Measurements from ENCODE around the gene LRBA.

The LRBA gene

GRCh38 chr4:150497612-150498011, 517.5 kb downstream of the LRBA start:
- DNase-seq (ENCODE audit: low read depth in 2 of 2) = no peak

GRCh38 chr4:150495550-150495949, 519.5 kb downstream of the LRBA start:
- no peak for DNase-seq (ENCODE audit: low read depth in 2 of 2)

DNA sequence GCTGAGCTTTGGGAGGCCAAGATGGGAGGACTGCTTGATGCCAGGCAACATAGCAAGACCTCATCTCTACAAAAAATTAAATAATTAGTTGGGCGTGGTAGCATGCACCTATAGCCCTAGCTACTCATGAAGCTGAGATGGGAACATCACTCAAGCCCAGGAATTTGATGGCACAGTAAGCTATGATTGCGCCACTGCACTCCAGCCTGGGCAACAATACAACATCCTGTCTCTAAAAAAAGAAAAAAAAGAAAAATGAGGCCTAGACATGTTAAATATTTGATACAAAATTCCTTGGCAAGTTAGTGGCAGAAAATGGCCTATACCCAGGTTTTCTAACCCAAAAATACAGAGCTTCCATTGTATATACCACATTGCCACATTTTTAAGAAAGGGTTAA, 521.2 kb downstream of the LRBA start:
- DNase-seq (ENCODE audit: low read depth in 2 of 2) = no peak

GRCh38 chr4:150491132-150492049, 523.7 kb downstream of the LRBA start:
- no peak for DNase-seq (ENCODE audit: low read depth in 2 of 2)

DNA sequence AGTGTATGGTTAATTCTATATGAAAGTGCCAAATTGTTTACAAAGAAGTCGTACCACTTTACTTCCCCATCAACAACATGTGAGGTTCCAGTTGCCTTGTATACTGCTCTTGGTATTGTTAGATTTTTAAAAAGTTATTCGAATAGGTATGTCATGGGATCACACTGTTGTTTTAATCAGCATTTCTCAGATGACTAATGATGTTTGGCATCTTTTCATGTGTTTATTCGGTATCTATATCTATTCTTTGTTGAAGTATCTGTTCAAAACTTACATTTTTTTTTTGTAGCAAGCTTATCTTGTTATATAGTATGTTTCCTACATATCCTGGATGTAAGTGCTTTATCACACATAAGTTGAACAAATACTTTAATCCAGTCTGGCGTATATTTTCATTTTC, 532.5 kb downstream of the LRBA start:
- DNase-seq (ENCODE audit: low read depth in 2 of 2) = no peak

DNA sequence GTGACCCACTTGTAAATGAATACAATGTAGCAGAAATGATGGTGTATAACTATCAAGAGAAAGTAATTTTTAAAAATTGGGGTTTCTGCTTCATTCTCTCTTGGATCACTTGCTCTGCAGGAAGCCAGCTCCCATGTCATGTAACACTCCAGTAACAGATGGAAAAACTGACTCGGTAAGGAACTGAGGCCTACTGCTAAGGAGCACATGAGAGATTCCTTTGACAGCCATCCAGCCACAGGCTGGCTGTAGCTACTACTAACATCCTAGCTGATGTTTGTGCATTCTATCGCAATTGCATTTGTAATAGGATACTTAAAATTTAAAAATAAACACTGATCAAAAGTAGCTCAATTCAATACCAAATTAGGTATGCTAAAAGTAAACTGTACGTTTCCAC, 535.4 kb downstream of the LRBA start:
- no peak for DNase-seq (ENCODE audit: low read depth in 2 of 2)

GRCh38 chr4:150477869-150478268, 537.2 kb downstream of the LRBA start:
- DNase-seq (ENCODE audit: low read depth in 2 of 2) = no peak

- no peak for DNase-seq (ENCODE audit: low read depth in 2 of 2)
These were observed 538.3 kb downstream of the LRBA start for GRCh38 chr4:150476776-150477175.

GRCh38 chr4:150475763-150476162, 539.3 kb downstream of the LRBA start:
- DNase-seq (ENCODE audit: low read depth in 2 of 2) = no peak

GRCh38 chr4:150464523-150464922, 550.6 kb downstream of the LRBA start:
- DNase-seq (ENCODE audit: low read depth in 2 of 2) = no peak

GRCh38 chr4:150462743-150463142, 552.3 kb downstream of the LRBA start:
- DNase-seq (ENCODE audit: low read depth in 2 of 2) = no peak

- no peak for DNase-seq (ENCODE audit: low read depth in 2 of 2)
These were observed 553.1 kb downstream of the LRBA start for GRCh38 chr4:150461957-150462356.

DNA sequence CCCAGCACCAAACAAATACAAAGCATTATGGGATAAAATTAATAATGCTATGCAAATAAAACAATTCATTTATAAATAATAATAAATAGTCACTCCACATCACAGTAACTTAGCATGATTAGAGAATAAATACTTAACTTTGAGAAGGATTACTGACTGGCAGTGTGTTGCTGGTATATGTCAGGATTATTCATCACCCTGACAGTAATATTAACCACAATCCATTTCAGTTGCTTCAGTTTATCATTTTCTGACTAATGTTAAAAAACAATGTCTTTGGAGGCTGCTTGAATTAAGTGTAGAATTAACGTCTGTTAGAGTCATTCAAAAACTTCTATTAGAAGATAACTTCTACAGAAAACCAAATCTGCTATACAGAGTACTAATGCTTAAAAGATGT, 557.3 kb downstream of the LRBA start:
- no peak for DNase-seq (ENCODE audit: low read depth in 2 of 2)

DNA sequence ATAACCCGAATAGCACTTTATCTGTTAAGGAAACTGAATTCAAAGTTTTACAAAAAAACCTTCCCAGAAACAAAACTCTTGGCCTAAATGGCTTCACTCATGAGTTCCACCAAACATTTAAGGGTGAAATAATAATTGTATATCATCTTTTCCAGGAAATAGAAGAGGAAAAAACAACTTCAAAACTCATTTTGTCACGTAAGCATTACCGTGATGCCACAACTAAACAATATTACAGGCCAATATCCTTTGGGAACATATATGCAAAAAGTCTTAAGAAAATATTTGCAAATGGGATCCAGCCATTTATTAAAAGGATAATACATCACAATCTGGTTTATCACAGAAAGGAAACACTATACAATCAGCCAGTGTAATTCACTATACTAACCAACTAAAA, 563.2 kb downstream of the LRBA start:
- no peak for DNase-seq (ENCODE audit: low read depth in 2 of 2)

- DNase-seq (ENCODE audit: low read depth in 2 of 2) = no peak
These were observed 567.7 kb downstream of the LRBA start for GRCh38 chr4:150447356-150447755.

DNA sequence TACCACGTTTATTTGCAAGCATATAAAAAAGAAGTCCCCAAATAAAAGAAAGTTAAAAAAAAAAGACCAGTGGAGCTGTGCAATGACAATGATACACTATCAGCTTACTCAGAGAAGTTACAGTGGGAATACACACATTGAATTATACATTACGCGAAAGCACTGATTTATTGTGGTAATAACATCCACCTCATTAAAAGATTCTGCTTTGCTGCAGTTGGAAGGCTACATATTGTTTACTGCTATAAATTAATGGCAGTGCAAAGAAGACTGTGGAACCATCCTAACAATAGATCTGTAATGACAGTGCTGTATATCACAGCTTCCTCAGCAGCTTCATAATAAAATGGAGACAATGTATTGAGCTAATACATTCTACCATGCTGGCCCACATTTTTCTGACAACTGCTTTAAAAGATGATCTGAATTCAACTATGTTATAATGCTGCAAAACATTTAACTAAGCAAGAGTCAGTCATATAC, 575.6 kb downstream of the LRBA start:
- DNase-seq (ENCODE audit: low read depth in 2 of 2) = no peak

DNA sequence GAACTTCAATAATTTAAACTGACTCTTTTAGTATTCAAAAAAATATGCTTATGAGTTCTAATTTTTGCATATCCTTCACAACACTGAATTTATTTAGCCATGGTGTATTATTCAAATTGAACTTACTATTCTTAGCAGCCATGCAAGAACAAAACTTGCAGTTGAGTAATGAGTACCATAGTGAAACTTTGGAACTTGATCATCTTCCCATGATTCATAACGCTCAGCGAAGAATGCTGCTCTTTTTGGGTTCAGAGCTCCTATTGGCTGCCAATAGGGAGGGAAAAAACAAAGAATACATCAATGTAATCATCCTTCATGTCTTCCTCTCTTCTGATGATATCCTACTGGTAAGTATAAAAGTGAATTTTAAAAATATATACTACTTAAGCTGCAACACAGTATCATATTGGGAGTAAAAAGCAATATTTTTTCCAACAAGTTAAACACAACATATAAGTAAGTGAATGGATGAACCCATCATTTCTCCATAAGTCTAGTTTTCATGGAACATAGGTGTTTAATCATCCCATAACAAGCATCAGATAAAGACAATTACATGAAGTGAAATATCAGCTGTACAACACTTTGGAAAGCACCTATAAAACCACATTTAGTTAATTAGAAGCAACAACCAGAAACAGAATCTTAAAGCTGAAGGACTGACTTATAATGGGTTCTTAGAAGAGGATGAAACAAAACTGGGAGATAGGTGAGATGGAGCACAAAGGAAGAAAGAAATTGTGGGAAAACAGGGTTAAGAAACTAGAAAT, 578.3 kb downstream of the LRBA start:
- DNase-seq (ENCODE audit: low read depth in 2 of 2) = peak in 1 of 2 donors; percentile 7

- DNase-seq (ENCODE audit: low read depth in 2 of 2) = no peak
These were observed 583.9 kb downstream of the LRBA start for GRCh38 chr4:150431221-150431620.

- DNase-seq (ENCODE audit: low read depth in 2 of 2) = no peak
These were observed 589.9 kb downstream of the LRBA start for GRCh38 chr4:150425161-150425560.

- no peak for DNase-seq (ENCODE audit: low read depth in 2 of 2)
These were observed 591.6 kb downstream of the LRBA start for GRCh38 chr4:150423503-150423902.

- DNase-seq (ENCODE audit: low read depth in 2 of 2) = no peak
These were observed 592.0 kb downstream of the LRBA start for GRCh38 chr4:150423074-150423473.

GRCh38 chr4:150421612-150422011, 593.5 kb downstream of the LRBA start:
- DNase-seq (ENCODE audit: low read depth in 2 of 2) = no peak

- no peak for DNase-seq (ENCODE audit: low read depth in 2 of 2)
These were observed 595.1 kb downstream of the LRBA start for GRCh38 chr4:150419939-150420338.
